Measurements from ENCODE around the gene KLHL13. TPM values are rescaled to one million over a fixed set of nuclear protein-coding genes. Genes with fewer than 3 reads are reported as not detected.

KLHL13 gene
- polyA plus RNA-seq, 1 donor (not counting 4 experiments of a cell fraction or from before 2014, with no cell fraction given): 4.9 TPM

DNA sequence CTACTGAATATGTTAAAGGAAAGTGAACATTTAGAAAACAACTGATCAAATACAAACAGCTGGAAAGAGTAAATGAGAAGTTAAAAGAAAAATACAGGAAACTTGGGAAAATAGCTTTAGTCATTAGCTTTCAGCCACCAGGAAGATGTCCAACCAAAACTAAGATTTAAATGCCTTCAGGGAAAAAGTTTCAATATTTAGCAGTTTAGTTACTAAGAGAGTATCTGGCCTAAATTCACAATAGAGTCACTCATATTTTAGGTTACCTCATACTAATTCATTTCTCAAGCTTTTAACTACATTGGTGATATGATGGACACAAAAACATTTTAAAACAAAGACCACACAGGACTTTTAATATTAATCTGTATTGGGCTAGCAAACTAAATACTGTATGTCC, 13.1 kb upstream of the KLHL13 start:
- H4K20me1 ChIP-seq (ENCODE audit: control insufficient read depth, extremely low read depth, insufficient read depth, low read length): no peaks in the 10 kb centered on the region
- H3K36me3 ChIP-seq (ENCODE audit: control insufficient read depth in 2 of 2, extremely low read depth in 1 of 2, insufficient read depth in 2 of 2, low read length in 2 of 2): no peaks in the 10 kb centered on the region
- H3K27me3 ChIP-seq (ENCODE audit: control insufficient read depth, extremely low read depth, insufficient read depth, low read length): peaks cover 5% of the 10 kb centered on the region
- H3K4me2 ChIP-seq (ENCODE audit: control insufficient read depth, extremely low read depth, insufficient read depth, low read depth, low read length): no peak overlapping the region
- H3K79me2 ChIP-seq (ENCODE audit: control insufficient read depth, insufficient read depth, low read length): no peaks in the 10 kb centered on the region
- H3K9me1 ChIP-seq (ENCODE audit: control insufficient read depth, extremely low read depth, insufficient read depth, low read length): no peaks in the 10 kb centered on the region
- no peaks in the 10 kb centered on the region for H3K9me3 ChIP-seq (ENCODE audit: control insufficient read depth, low read depth, low read length)
- no peak for DNase-seq (ENCODE audit: low read depth, low spot score)
- no peaks in the 10 kb centered on the region for H3K4me1 ChIP-seq (ENCODE audit: control insufficient read depth, extremely low read depth, insufficient read depth, low read length)
- TF ChIP-seq EZH2 (IDR thresholded peaks at IDR 0.05; ENCODE audit: low read length) (no peak), CTCF (optimal IDR thresholded peaks at IDR 0.05 in 1 of 3, IDR thresholded peaks at IDR 0.05 in 1 of 3, conservative IDR thresholded peaks at IDR 0.05 in 1 of 3; ENCODE audit: extremely low read depth in 1 of 3, insufficient read depth in 2 of 3, low read length in 3 of 3) (no peak)
- H3K4me3 ChIP-seq (ENCODE audit: control insufficient read depth in 2 of 3, extremely low read depth in 1 of 3, insufficient read depth in 2 of 3, low read depth in 1 of 3, low read length in 3 of 3): no peak overlapping the region
- no peak overlapping the region for H2AFZ ChIP-seq (ENCODE audit: control insufficient read depth, low read length)
- dilution Hi-C loops (cut with MboI; ENCODE audit: extremely low pct_ligation_motif_present, low sequenced_read_pairs): no loop called here
- no peak overlapping the region for H3K9ac ChIP-seq (ENCODE audit: control insufficient read depth, extremely low read depth, insufficient read depth, low read length)
- no peak for FAIRE-seq
- H3K27ac ChIP-seq (ENCODE audit: control insufficient read depth, insufficient read depth, low read length): no peak overlapping the region

- FAIRE-seq (no peak), DNase-seq (ENCODE audit: low read depth, low spot score) (no peak)
- H3K9me1 ChIP-seq (ENCODE audit: control insufficient read depth, extremely low read depth, insufficient read depth, low read length): no peaks in the 10 kb centered on the region
- H3K9ac ChIP-seq (ENCODE audit: control insufficient read depth, extremely low read depth, insufficient read depth, low read length): no peak overlapping the region
- H3K4me1 ChIP-seq (ENCODE audit: control insufficient read depth, extremely low read depth, insufficient read depth, low read length): no peaks in the 10 kb centered on the region
- no peaks in the 10 kb centered on the region for H3K36me3 ChIP-seq (ENCODE audit: control insufficient read depth in 2 of 2, extremely low read depth in 1 of 2, insufficient read depth in 2 of 2, low read length in 2 of 2)
- no peak overlapping the region for H2AFZ ChIP-seq (ENCODE audit: control insufficient read depth, low read length)
- no peak overlapping the region for H3K4me2 ChIP-seq (ENCODE audit: control insufficient read depth, extremely low read depth, insufficient read depth, low read depth, low read length)
- no peak for TF ChIP-seq EZH2 (IDR thresholded peaks at IDR 0.05; ENCODE audit: low read length)
- no peak for TF ChIP-seq CTCF (optimal IDR thresholded peaks at IDR 0.05 in 1 of 3, IDR thresholded peaks at IDR 0.05 in 1 of 3, conservative IDR thresholded peaks at IDR 0.05 in 1 of 3; ENCODE audit: extremely low read depth in 1 of 3, insufficient read depth in 2 of 3, low read length in 3 of 3)
- no peak overlapping the region for H3K4me3 ChIP-seq (ENCODE audit: control insufficient read depth in 2 of 3, extremely low read depth in 1 of 3, insufficient read depth in 2 of 3, low read depth in 1 of 3, low read length in 3 of 3)
- peaks cover 5% of the 10 kb centered on the region for H3K27me3 ChIP-seq (ENCODE audit: control insufficient read depth, extremely low read depth, insufficient read depth, low read length)
- no peaks in the 10 kb centered on the region for H4K20me1 ChIP-seq (ENCODE audit: control insufficient read depth, extremely low read depth, insufficient read depth, low read length)
- no peaks in the 10 kb centered on the region for H3K79me2 ChIP-seq (ENCODE audit: control insufficient read depth, insufficient read depth, low read length)
- no peaks in the 10 kb centered on the region for H3K9me3 ChIP-seq (ENCODE audit: control insufficient read depth, low read depth, low read length)
- H3K27ac ChIP-seq (ENCODE audit: control insufficient read depth, insufficient read depth, low read length): no peak overlapping the region
- dilution Hi-C loops (cut with MboI; ENCODE audit: extremely low pct_ligation_motif_present, low sequenced_read_pairs): no loop called here
These were observed 12.1 kb upstream of the KLHL13 start for GRCh38 chrX:118128724-118129123.
